GM12874 (cell line): ENCODE data around the gene C6orf62.
A peak's percentile ranks its signal among the peaks of the same experiment; 100 is the strongest.

Source experiments
- TF ChIP-seq, protein P1 (sequence below): IDR thresholded peaks from 2 replicates; pipeline ENCODE4 v1.5.1; 2011; ENCODE audit warnings: low read depth, mild to moderate bottlenecking, control low read depth, low read length, moderate library complexity; ENCODE audit not compliant: insufficient read depth

C6orf62 gene

GRCh38 chr6:24666641-24667377 is 52.1 kb downstream of the C6orf62 start, which contains the start of the genes ACOT13 and TDP2:
Gene ACOT13, plus strand, starts transcription at chr6:24667077. Its CDS starts 187 bp downstream, at chr6:24667264.
Gene TDP2, minus strand, starts transcription at chr6:24666899. Its CDS starts 37 bp downstream, at chr6:24666862.
- TF ChIP-seq, protein P1, sequence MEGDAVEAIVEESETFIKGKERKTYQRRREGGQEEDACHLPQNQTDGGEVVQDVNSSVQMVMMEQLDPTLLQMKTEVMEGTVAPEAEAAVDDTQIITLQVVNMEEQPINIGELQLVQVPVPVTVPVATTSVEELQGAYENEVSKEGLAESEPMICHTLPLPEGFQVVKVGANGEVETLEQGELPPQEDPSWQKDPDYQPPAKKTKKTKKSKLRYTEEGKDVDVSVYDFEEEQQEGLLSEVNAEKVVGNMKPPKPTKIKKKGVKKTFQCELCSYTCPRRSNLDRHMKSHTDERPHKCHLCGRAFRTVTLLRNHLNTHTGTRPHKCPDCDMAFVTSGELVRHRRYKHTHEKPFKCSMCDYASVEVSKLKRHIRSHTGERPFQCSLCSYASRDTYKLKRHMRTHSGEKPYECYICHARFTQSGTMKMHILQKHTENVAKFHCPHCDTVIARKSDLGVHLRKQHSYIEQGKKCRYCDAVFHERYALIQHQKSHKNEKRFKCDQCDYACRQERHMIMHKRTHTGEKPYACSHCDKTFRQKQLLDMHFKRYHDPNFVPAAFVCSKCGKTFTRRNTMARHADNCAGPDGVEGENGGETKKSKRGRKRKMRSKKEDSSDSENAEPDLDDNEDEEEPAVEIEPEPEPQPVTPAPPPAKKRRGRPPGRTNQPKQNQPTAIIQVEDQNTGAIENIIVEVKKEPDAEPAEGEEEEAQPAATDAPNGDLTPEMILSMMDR: peak; percentile 66

GRCh38 chr6:24666097-24666640 is 52.8 kb downstream of the C6orf62 start:
- TF ChIP-seq, protein P1: no peak

GRCh38 chr6:24664046-24664987 is 54.6 kb downstream of the C6orf62 start:
- TF ChIP-seq, protein P1: no peak

DNA sequence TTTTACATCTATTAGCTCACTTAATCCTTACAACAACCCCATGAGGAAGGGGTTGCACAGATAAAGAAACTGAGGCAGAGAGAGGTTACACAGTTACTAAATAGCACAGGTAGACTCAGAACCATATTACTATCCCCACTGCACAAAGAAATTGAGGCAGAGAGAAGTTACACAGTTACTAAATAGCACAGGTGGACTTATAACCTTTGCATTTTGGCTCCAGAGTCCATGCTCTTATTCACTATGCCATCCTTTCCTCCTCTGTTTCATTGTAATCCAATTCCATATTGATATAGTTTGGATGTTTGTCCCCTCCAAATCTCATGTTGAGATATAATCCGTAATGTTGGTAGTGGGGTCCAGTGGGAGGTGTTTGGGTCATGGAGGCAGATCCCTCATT is 55.8 kb downstream of the C6orf62 start:
- TF ChIP-seq, protein P1: no peak

DNA sequence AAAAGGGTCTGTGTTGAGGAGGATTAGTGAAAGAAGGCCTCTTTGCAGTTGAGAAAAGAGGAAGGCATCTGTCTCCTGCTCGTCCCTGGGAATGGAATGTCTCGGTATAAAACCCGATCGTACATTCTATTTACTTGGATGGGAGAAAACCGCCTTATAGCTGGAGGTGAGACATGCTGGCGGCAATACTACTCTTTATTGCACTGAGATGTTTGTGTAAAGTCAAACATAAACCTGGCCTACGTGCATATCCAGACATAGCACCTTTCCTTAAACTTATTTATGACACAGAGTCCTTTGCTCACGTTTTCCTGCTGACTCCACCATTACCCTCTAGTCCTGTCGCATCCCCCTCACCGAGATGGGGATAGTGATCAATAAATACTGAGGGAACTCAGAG is 56.7 kb downstream of the C6orf62 start:
- TF ChIP-seq, protein P1: no peak

DNA sequence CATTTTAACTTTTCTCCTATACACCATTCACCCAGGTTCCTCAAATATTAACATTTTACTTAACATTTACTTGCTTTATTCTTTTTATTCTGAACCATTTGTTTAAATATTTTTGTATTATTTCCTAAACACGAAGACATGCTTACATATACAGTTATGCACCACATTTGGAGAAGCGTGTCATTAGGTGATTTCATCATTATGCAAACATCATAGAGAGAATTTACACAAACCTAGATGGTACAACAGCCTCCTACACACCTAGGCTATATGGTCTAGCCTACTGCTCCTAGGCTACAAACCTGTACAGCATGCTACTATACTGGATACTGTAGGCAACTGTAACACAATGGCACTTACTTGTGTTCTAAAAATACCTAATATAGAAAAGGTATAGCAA is 58.8 kb downstream of the C6orf62 start:
- TF ChIP-seq, protein P1: no peak

DNA sequence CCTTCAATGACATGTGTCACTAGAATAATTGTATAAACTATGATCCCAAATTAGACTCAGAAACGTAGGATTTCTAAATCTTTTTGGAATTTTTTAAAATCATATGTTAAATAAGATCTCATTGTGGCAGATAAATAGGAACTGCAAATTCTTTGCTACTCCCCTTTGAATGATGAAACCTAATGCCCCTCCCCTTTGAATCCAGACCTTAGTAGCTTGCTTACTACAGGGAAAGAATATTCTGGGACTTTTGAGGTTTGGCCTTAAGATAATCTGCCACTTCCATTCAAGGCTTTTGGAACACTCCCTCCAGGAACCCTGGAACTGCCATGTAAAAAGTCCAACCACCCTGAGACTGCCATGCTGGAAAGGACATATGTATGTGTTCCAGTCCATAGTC is 59.4 kb downstream of the C6orf62 start:
- TF ChIP-seq, protein P1: no peak
